Mesothelial cell of epicardium (in vitro differentiated cells): ENCODE measurements around the gene AGFG2. TPM values are rescaled to one million over a fixed set of nuclear protein-coding genes. Genes with fewer than 3 reads are reported as not detected.

Source experiments
- DNase-seq, 2 experiments: peaks; one replicate each; pipeline ENCODE4 v3.0.0; 2021; ENCODE audit warnings: low spot score in 2 of 2; ENCODE audit not compliant: unreplicated experiment in 2 of 2
- H3K27ac Mint-ChIP-seq: 2 replicates; pipeline ENCODE4 v1.8.0; 2021; ENCODE audit warnings: mixed read lengths
- H3K27me3 Mint-ChIP-seq: 2 replicates; pipeline ENCODE4 v1.8.0; 2021; ENCODE audit warnings: low read depth, mixed read lengths
- H3K36me3 Mint-ChIP-seq: 2 replicates; pipeline ENCODE4 v1.8.0; 2021; ENCODE audit warnings: mixed read lengths
- H3K4me1 Mint-ChIP-seq: 2 replicates; pipeline ENCODE4 v1.8.0; 2021; ENCODE audit warnings: mixed read lengths
- H3K4me3 Mint-ChIP-seq: 2 replicates; pipeline ENCODE4 v1.8.0; 2021; ENCODE audit warnings: mild to moderate bottlenecking, moderate library complexity, mixed read lengths
- H3K9me3 Mint-ChIP-seq: 2 replicates; pipeline ENCODE4 v1.8.0; 2021; ENCODE audit warnings: mixed read lengths
- CTCF ChIP-seq: fragments of 200-600 bp; sonication (generic); IDR thresholded peaks from one replicate; pipeline ENCODE4 v1.5.0; 2021; ENCODE audit warnings: antibody characterized with exemption; ENCODE audit not compliant: unreplicated experiment
- total RNA-seq: library from RNA; stranded (reverse); gene quantifications from 3 replicates; pipeline ENCODE4 v1.2.1, GENCODE V29; 2021

Gene AGFG2
- total RNA-seq, 1 donor from 2014 or later: 9.1 TPM

GRCh38 chr7:100604976-100605911 lies 66.2 kb downstream of the AGFG2 start:
- Mint-ChIP-seq H3K36me3 (peaks cover 14% of the 10 kb centered on the region), H3K9me3 (no peaks in the 10 kb centered on the region), H3K4me3 (peak overlapping the region; percentile 78), H3K27me3 (no peaks in the 10 kb centered on the region), H3K27ac (peak overlapping the region; percentile 80), H3K4me1 (peaks cover 38% of the 10 kb centered on the region)
- DNase-seq: peak in 1 of 2 experiments; percentile 57
- no peak for TF ChIP-seq CTCF

DNA sequence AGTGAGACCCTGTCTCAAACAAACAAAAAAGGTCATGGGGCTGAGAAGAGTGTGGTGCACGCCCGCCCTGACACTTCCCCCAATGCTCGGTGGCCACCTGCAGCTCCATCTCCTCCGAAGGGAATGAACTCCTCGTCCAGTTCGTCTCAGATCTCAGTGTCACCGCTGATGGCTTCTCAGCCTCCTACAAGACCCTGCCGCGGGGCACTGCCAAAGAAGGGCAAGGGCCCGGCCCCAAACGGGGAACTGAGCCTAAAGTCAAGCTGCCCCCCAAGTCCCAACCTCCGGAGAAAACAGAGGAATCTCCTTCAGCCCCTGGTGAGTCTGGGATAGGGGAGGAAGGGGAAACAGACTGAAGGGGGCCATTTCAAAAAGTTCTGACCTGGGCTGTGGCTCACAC lies 67.3 kb downstream of the AGFG2 start:
- Mint-ChIP-seq H3K4me3 (peak overlapping the region; percentile 78), H3K27me3 (no peaks in the 10 kb centered on the region), H3K4me1 (peaks cover 33% of the 10 kb centered on the region), H3K27ac (no peak overlapping the region), H3K36me3 (peaks cover 14% of the 10 kb centered on the region), H3K9me3 (no peaks in the 10 kb centered on the region)
- no peak for DNase-seq
- TF ChIP-seq CTCF: no peak

DNA sequence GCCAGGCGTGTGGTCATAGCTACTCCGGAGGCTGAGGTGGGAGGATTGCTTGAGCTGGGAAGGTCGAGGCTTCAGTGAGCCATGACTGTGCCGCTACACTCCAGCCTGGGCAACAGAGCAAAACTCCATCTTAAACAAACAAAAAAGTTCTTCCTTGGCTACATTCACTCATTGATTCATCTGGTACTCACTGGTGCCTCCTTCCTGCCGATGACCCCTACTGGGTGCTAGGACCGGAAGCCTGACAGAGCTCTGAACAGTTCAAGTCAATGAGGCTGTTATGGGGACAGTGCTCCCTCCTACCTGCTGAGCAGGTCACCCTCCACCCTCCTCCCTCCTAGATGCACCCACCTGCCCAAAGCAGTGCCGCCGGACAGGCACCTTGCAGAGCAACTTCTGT lies 68.1 kb downstream of the AGFG2 start:
- TF ChIP-seq CTCF: no peak
- no peaks in the 10 kb centered on the region for H3K27me3 Mint-ChIP-seq
- peaks cover 26% of the 10 kb centered on the region for H3K4me1 Mint-ChIP-seq
- DNase-seq: no peak
- H3K9me3 Mint-ChIP-seq: no peaks in the 10 kb centered on the region
- H3K36me3 Mint-ChIP-seq: peaks cover 14% of the 10 kb centered on the region
- no peak overlapping the region for H3K27ac Mint-ChIP-seq
- no peak overlapping the region for H3K4me3 Mint-ChIP-seq

- TF ChIP-seq CTCF: no peak
- Mint-ChIP-seq H3K27ac (peak overlapping the region; percentile 41), H3K36me3 (peaks cover 16% of the 10 kb centered on the region), H3K4me1 (peaks cover 16% of the 10 kb centered on the region), H3K9me3 (no peaks in the 10 kb centered on the region), H3K4me3 (no peak overlapping the region), H3K27me3 (no peaks in the 10 kb centered on the region)
- DNase-seq: no peak
Measured at GRCh38 chr7:100609958-100610357, 71.0 kb downstream of the AGFG2 start.

- H3K27me3 Mint-ChIP-seq: no peaks in the 10 kb centered on the region
- no peaks in the 10 kb centered on the region for H3K9me3 Mint-ChIP-seq
- peak within 1 kb of the TSS; percentile 99 for H3K4me3 Mint-ChIP-seq
- TF ChIP-seq CTCF: no peak
- DNase-seq: peak; percentile 98
- H3K36me3 Mint-ChIP-seq: peaks cover 20% of the 10 kb centered on the region
- H3K4me1 Mint-ChIP-seq: peaks cover 5% of the 10 kb centered on the region
- H3K27ac Mint-ChIP-seq: peak within 1 kb of the TSS; percentile 100
Measured at GRCh38 chr7:100611983-100612729, 73.2 kb downstream of the AGFG2 start, which contains the start of gene MOSPD3. MOSPD3 (plus strand) TSS chr7:100612540; CDS start chr7:100612792, 252 bp downstream.
